Mesenchymal stem cell (in vitro differentiated cells and primary cell): ENCODE results near the gene PRKCB.
A peak's percentile ranks its signal among the peaks of the same experiment; 100 is the strongest.

Experiments used
- DNase-seq: peaks from one replicate; pipeline ENCODE4 v3.0.0-alpha.2; 2013
- H2AFZ ChIP-seq: one replicate; pipeline ENCODE4 v1.6.1; 2013; ENCODE audit warnings: low read depth, mild to moderate bottlenecking, control low read depth, inconsistent platforms, low read length, moderate library complexity
- H2AK5ac ChIP-seq: 2 replicates; pipeline ENCODE4 v1.6.1; 2013; ENCODE audit warnings: low read length, moderate library complexity, mild to moderate bottlenecking, inconsistent platforms; ENCODE audit not compliant: severe bottlenecking
- H2BK120ac ChIP-seq: one replicate; pipeline ENCODE4 v1.6.1; 2013; ENCODE audit warnings: low read depth, mild to moderate bottlenecking, inconsistent platforms, low read length, moderate library complexity
- H2BK12ac ChIP-seq, 2 experiments: one replicate each; pipeline ENCODE4 v1.6.1; 2013; ENCODE audit warnings: inconsistent platforms in 2 of 2, low read length in 2 of 2, mild to moderate bottlenecking in 2 of 2, moderate library complexity in 2 of 2, control low read depth in 1 of 2
- H2BK15ac ChIP-seq: one replicate; pipeline ENCODE4 v1.6.1; 2013; ENCODE audit warnings: mild to moderate bottlenecking, low read depth, inconsistent platforms; ENCODE audit not compliant: poor library complexity, severe bottlenecking
- H2BK5ac ChIP-seq: 2 replicates; pipeline ENCODE4 v1.6.1; 2013; ENCODE audit warnings: low read depth, mild to moderate bottlenecking, low read length, control low read depth, inconsistent platforms; ENCODE audit not compliant: poor library complexity, severe bottlenecking
- H3K14ac ChIP-seq, 2 experiments: one replicate each; pipeline ENCODE4 v1.6.1; 2013; ENCODE audit warnings: inconsistent platforms in 2 of 2, low read length in 2 of 2, control low read depth in 1 of 2, mild to moderate bottlenecking in 1 of 2, moderate library complexity in 1 of 2
- H3K18ac ChIP-seq, 2 experiments: one replicate each; pipeline ENCODE4 v1.6.1; 2013; ENCODE audit warnings: inconsistent platforms in 2 of 2, low read length in 2 of 2, control low read depth in 1 of 2, low read depth in 1 of 2, mild to moderate bottlenecking in 1 of 2
- H3K23ac ChIP-seq, 2 experiments: one replicate each; pipeline ENCODE4 v1.6.1; 2013; ENCODE audit warnings: inconsistent platforms in 2 of 2, low read length in 2 of 2, mild to moderate bottlenecking in 2 of 2, moderate library complexity in 2 of 2, control low read depth in 1 of 2
- H3K27ac ChIP-seq: 2 replicates; pipeline ENCODE4 v1.5.1; 2013; ENCODE audit warnings: mild to moderate bottlenecking, moderate library complexity, low read length, control low read depth, inconsistent platforms; ENCODE audit not compliant: poor library complexity, severe bottlenecking
- H3K27me3 ChIP-seq, 2 experiments: 2 replicates each; pipeline versions ENCODE4 v1.6.1 to v1.7.0; 2013; ENCODE audit warnings: low read length in 2 of 2, mild to moderate bottlenecking in 2 of 2, moderate library complexity in 2 of 2, control low read depth in 1 of 2, inconsistent platforms in 1 of 2; ENCODE audit not compliant: control insufficient read depth in 1 of 2, insufficient read depth in 1 of 2
- H3K36me3 ChIP-seq, 2 experiments: 2 replicates each; pipeline versions ENCODE4 v1.6.1 to v1.7.0; 2013; ENCODE audit warnings: low read length in 2 of 2, control low read depth in 1 of 2, inconsistent platforms in 1 of 2, low read depth in 1 of 2, mild to moderate bottlenecking in 1 of 2; ENCODE audit not compliant: insufficient read depth in 2 of 2, control insufficient read depth in 1 of 2
- H3K4ac ChIP-seq, 2 experiments: one replicate each; pipeline ENCODE4 v1.6.1; 2013; ENCODE audit warnings: inconsistent platforms in 2 of 2, low read length in 2 of 2, mild to moderate bottlenecking in 2 of 2, moderate library complexity in 2 of 2, control low read depth in 1 of 2, low read depth in 1 of 2
- H3K4me1 ChIP-seq: 2 replicates; pipeline ENCODE4 v1.6.1; 2013; ENCODE audit warnings: low read depth, low read length, control low read depth; ENCODE audit not compliant: control insufficient read depth, insufficient read depth
- H3K4me2 ChIP-seq: 2 replicates; pipeline ENCODE4 v1.6.1; 2013; ENCODE audit warnings: low read length, mild to moderate bottlenecking, inconsistent platforms; ENCODE audit not compliant: poor library complexity, severe bottlenecking
- H3K4me3 ChIP-seq, 2 experiments: 2 replicates each; pipeline versions ENCODE4 v1.5.1 to v1.7.0; 2013; ENCODE audit warnings: low read length in 2 of 2, mild to moderate bottlenecking in 2 of 2, control low read depth in 1 of 2, low read depth in 1 of 2; ENCODE audit not compliant: insufficient read depth in 1 of 2
- H3K79me1 ChIP-seq: replicated peaks from 2 replicates; pipeline ENCODE4 v1.6.1; 2013; ENCODE audit warnings: mild to moderate bottlenecking, control low read depth, low read length, inconsistent platforms; ENCODE audit not compliant: poor library complexity, severe bottlenecking
- H3K9ac ChIP-seq: 2 replicates; pipeline ENCODE4 v1.7.0; 2013; ENCODE audit warnings: mild to moderate bottlenecking, low read length, moderate library complexity
- H3K9me3 ChIP-seq: 2 replicates; pipeline ENCODE4 v1.7.0; 2013; ENCODE audit warnings: mild to moderate bottlenecking, low read length; ENCODE audit not compliant: control insufficient read depth
- H4K8ac ChIP-seq: one replicate; pipeline ENCODE4 v1.6.1; 2013; ENCODE audit warnings: inconsistent platforms, mild to moderate bottlenecking, low read length, moderate library complexity
- H4K91ac ChIP-seq: one replicate; pipeline ENCODE4 v1.6.1; 2013; ENCODE audit warnings: mild to moderate bottlenecking, low read length, inconsistent platforms
- WGBS: methylation state at CpG from one replicate; pipeline ENCODE4 v1.1.7; 2013; ENCODE audit warnings: mixed read lengths; 5-methylcytosine and 5-hydroxymethylcytosine counted together

PRKCB gene

GRCh38 chr16:24041834-24042631 lies 206.2 kb downstream of the PRKCB start:
- Histone ChIP-seq H2BK120ac (no peak overlapping the region), H2BK12ac (no peak overlapping the region), H3K36me3 (no peaks in the 10 kb centered on the region), H4K91ac (no peak overlapping the region), H2AK5ac (no peak overlapping the region), H3K14ac (no peak overlapping the region), H2BK15ac (no peak overlapping the region), H3K9me3 (no peaks in the 10 kb centered on the region), H3K4me1 (peaks cover 2% of the 10 kb centered on the region), H3K27ac (no peak overlapping the region), H3K4me3 (no peak overlapping the region), H3K79me1 (no peaks in the 10 kb centered on the region), H3K23ac (no peak overlapping the region), H2AFZ (no peak overlapping the region), H3K4ac (no peak overlapping the region), H2BK5ac (no peak overlapping the region), H3K4me2 (no peak overlapping the region), H4K8ac (no peak overlapping the region), H3K18ac (no peak overlapping the region), H3K9ac (no peak overlapping the region), H3K27me3 (peaks cover 0 to 30% of the 10 kb centered on the region in 2 experiments)
- peak; percentile 11 for DNase-seq
- 30% methylated on average over 10 of the region's 11 CpGs for WGBS

GRCh38 chr16:24044467-24044866 lies 208.7 kb downstream of the PRKCB start:
- Histone ChIP-seq H3K9me3 (no peaks in the 10 kb centered on the region), H3K27me3 (peaks cover 0 to 20% of the 10 kb centered on the region in 2 experiments), H3K4me1 (peaks cover 2% of the 10 kb centered on the region), H2BK15ac (no peak overlapping the region), H2BK5ac (no peak overlapping the region), H3K4ac (no peak overlapping the region), H3K23ac (no peak overlapping the region), H2AK5ac (no peak overlapping the region), H3K4me3 (no peak overlapping the region), H3K14ac (no peak overlapping the region), H4K8ac (no peak overlapping the region), H4K91ac (no peak overlapping the region), H3K27ac (no peak overlapping the region), H2AFZ (no peak overlapping the region), H3K79me1 (no peaks in the 10 kb centered on the region), H2BK12ac (no peak overlapping the region), H3K36me3 (no peaks in the 10 kb centered on the region), H2BK120ac (no peak overlapping the region), H3K4me2 (no peak overlapping the region), H3K9ac (no peak overlapping the region), H3K18ac (no peak overlapping the region)
- 70% methylated on average over 2 of the region's 2 CpGs for WGBS
- DNase-seq = no peak

GRCh38 chr16:24045641-24046040 lies 209.9 kb downstream of the PRKCB start:
- Histone ChIP-seq H3K18ac (no peak overlapping the region), H2BK120ac (no peak overlapping the region), H3K79me1 (no peaks in the 10 kb centered on the region), H4K8ac (no peak overlapping the region), H2BK15ac (no peak overlapping the region), H2BK12ac (no peak overlapping the region), H3K4me3 (no peak overlapping the region), H3K23ac (no peak overlapping the region), H2AK5ac (no peak overlapping the region), H3K4me1 (peaks cover 2% of the 10 kb centered on the region), H3K4ac (no peak overlapping the region), H3K14ac (no peak overlapping the region), H3K4me2 (no peak overlapping the region), H3K27me3 (peaks cover 0 to 19% of the 10 kb centered on the region in 2 experiments), H2AFZ (no peak overlapping the region), H3K27ac (no peak overlapping the region), H3K9me3 (no peaks in the 10 kb centered on the region), H3K9ac (no peak overlapping the region), H3K36me3 (no peaks in the 10 kb centered on the region), H4K91ac (no peak overlapping the region), H2BK5ac (no peak overlapping the region)
- WGBS = 4% methylated on average over 12 of the region's 12 CpGs
- DNase-seq = no peak

GRCh38 chr16:24046442-24046841 lies 210.7 kb downstream of the PRKCB start:
- H4K91ac ChIP-seq = no peak overlapping the region

More at GRCh38 chr16:24046442-24046841, 210.7 kb downstream of the PRKCB start:
- Histone ChIP-seq H3K23ac (no peak overlapping the region), H3K18ac (no peak overlapping the region), H2BK5ac (no peak overlapping the region), H3K36me3 (no peaks in the 10 kb centered on the region), H3K79me1 (no peaks in the 10 kb centered on the region), H3K9ac (no peak overlapping the region), H2BK12ac (no peak overlapping the region), H2AFZ (no peak overlapping the region), H3K27ac (no peak overlapping the region), H2AK5ac (no peak overlapping the region), H3K4me2 (no peak overlapping the region), H2BK15ac (no peak overlapping the region), H3K27me3 (peaks cover 0 to 20% of the 10 kb centered on the region in 2 experiments), H3K4ac (no peak overlapping the region), H3K4me1 (peaks cover 2% of the 10 kb centered on the region), H4K8ac (no peak overlapping the region), H2BK120ac (no peak overlapping the region), H3K4me3 (no peak overlapping the region), H3K14ac (no peak overlapping the region), H3K9me3 (no peaks in the 10 kb centered on the region)
- 37% methylated on average over 4 of the region's 4 CpGs for WGBS
- no peak for DNase-seq
